Frontal cortex (tissue), 4 donors: ENCODE data around the gene NPTX1. TPM values are rescaled to one million over a fixed set of nuclear protein-coding genes. Genes with fewer than 3 reads are reported as not detected.

ENCODE experiments used
- DNase-seq, 2 donors: peaks; one replicate each; pipeline ENCODE4 v3.0.0; 2012; ENCODE audit warnings: low spot score in 2 of 2
- FAIRE-seq: peaks from 2 replicates; lab custom pipeline; 2012; peaks lifted over from hg19 to GRCh38; lab: Jason Lieb, UNC
- total RNA-seq: library from RNA; depleted of rRNA; stranded (reverse); fragments of >200 nt; gene quantifications from one replicate; pipeline ENCODE4 v1.2.3, GENCODE V29; 2014
- donor health status: control.
- donor health status: control.
- donor health status: control.

NPTX1 gene
- total RNA-seq, 1 donor from 2014 or later: 6.1 TPM

- DNase-seq (no peak), FAIRE-seq (no peak)
Observed at GRCh38 chr17:80504686-80505413, 28.4 kb upstream of the NPTX1 start.

GRCh38 chr17:80503921-80504320, 27.5 kb upstream of the NPTX1 start:
- FAIRE-seq (no peak), DNase-seq (no peak)

- FAIRE-seq (no peak), DNase-seq (no peak)
Observed at GRCh38 chr17:80503031-80503430, 26.6 kb upstream of the NPTX1 start.

- no peak for FAIRE-seq
Observed at GRCh38 chr17:80502578-80502877, 26.1 kb upstream of the NPTX1 start.

GRCh38 chr17:80501741-80502577, 25.6 kb upstream of the NPTX1 start:
- FAIRE-seq (no peak), DNase-seq (no peak)

More at GRCh38 chr17:80502578-80502877, 26.1 kb upstream of the NPTX1 start:
- DNase-seq: no peak

GRCh38 chr17:80499961-80500665, 23.7 kb upstream of the NPTX1 start:
- FAIRE-seq (no peak), DNase-seq (no peak)

GRCh38 chr17:80499560-80499959, 23.2 kb upstream of the NPTX1 start:
- no peak for DNase-seq
- no peak for FAIRE-seq

- DNase-seq: no peak
- FAIRE-seq: no peak
Observed at GRCh38 chr17:80498920-80499410, 22.6 kb upstream of the NPTX1 start.

- DNase-seq: no peak
- no peak for FAIRE-seq
Observed at GRCh38 chr17:80498242-80498919, 22.0 kb upstream of the NPTX1 start.

GRCh38 chr17:80497726-80498241, 21.4 kb upstream of the NPTX1 start:
- DNase-seq (no peak), FAIRE-seq (no peak)

GRCh38 chr17:80494547-80494946, 18.1 kb upstream of the NPTX1 start:
- DNase-seq (no peak), FAIRE-seq (no peak)

- FAIRE-seq (no peak), DNase-seq (no peak)
Observed at GRCh38 chr17:80492343-80493136, 16.1 kb upstream of the NPTX1 start.

- no peak for DNase-seq
- FAIRE-seq: no peak
Observed at GRCh38 chr17:80491478-80492342, 15.3 kb upstream of the NPTX1 start.

GRCh38 chr17:80487511-80487910, 11.1 kb upstream of the NPTX1 start:
- DNase-seq (no peak), FAIRE-seq (no peak)

- DNase-seq: no peak
- no peak for FAIRE-seq
Observed at GRCh38 chr17:80486692-80487091, 10.3 kb upstream of the NPTX1 start.

- DNase-seq: no peak
- FAIRE-seq: no peak
Observed at GRCh38 chr17:80485846-80486245, 9.4 kb upstream of the NPTX1 start.

GRCh38 chr17:80482555-80483308, 6.3 kb upstream of the NPTX1 start:
- DNase-seq (no peak), FAIRE-seq (no peak)

- no peak for FAIRE-seq
Observed at GRCh38 chr17:80482058-80482318, 5.6 kb upstream of the NPTX1 start.

More at GRCh38 chr17:80482058-80482318, 5.6 kb upstream of the NPTX1 start:
- DNase-seq: no peak
